Epithelial cell of proximal tubule (primary cell): ENCODE measurements around the gene TRAPPC6A. TPM values are rescaled to one million over a fixed set of nuclear protein-coding genes. Genes with fewer than 3 reads are reported as not detected.

Experiments
- DNase-seq: peaks from one replicate; pipeline ENCODE4 v3.0.0-alpha.2; 2011; ENCODE audit warnings: low read depth
- H3K4me3 ChIP-seq: 2 replicates; pipeline ENCODE4 v1.5.1; 2011; ENCODE audit warnings: low read depth, mild to moderate bottlenecking, low read length
- CTCF ChIP-seq: conservative IDR thresholded peaks from 2 replicates; pipeline ENCODE4 v1.5.1; 2012; ENCODE audit warnings: low read depth, mild to moderate bottlenecking, low read length
- total RNA-seq: library from RNA; depleted of rRNA; stranded (reverse); fragments of >200 nt; gene quantifications from 2 replicates; pipeline ENCODE4 v1.2.3, GENCODE V29; 2015

The TRAPPC6A gene
- total RNA-seq, 1 donor from 2014 or later: 16.5 TPM

- DNase-seq: no peak
- H3K4me3 ChIP-seq: no peak overlapping the region
- TF ChIP-seq CTCF: no peak
Measured at GRCh38 chr19:45117167-45117594, 60.9 kb downstream of the TRAPPC6A start.

- no peak for TF ChIP-seq CTCF
- DNase-seq: no peak
- H3K4me3 ChIP-seq: no peak overlapping the region
Measured at GRCh38 chr19:45115809-45116615, 62.0 kb downstream of the TRAPPC6A start.

GRCh38 chr19:45114116-45114515, 63.9 kb downstream of the TRAPPC6A start:
- DNase-seq: no peak
- H3K4me3 ChIP-seq: no peak overlapping the region
- TF ChIP-seq CTCF: no peak

GRCh38 chr19:45113628-45114027, 64.4 kb downstream of the TRAPPC6A start:
- TF ChIP-seq CTCF: no peak
- H3K4me3 ChIP-seq: no peak overlapping the region
- DNase-seq: no peak

Other genes starting within 250 kb of the TRAPPC6A start
- not detected in 2 replicates for gene APOC4, start 236.0 kb downstream of the TRAPPC6A start, total RNA-seq
- gene APOC2, start 232.2 kb downstream of the TRAPPC6A start, total RNA-seq: not detected in 2 replicates
- gene CLPTM1, start 222.9 kb downstream of the TRAPPC6A start, total RNA-seq: 39.6 and 56.3 TPM in 2 replicates
- gene RELB, start 176.8 kb downstream of the TRAPPC6A start, total RNA-seq: 28.3 and 40.2 TPM in 2 replicates
- gene CLASRP, start 139.2 kb downstream of the TRAPPC6A start, total RNA-seq: 38.8 and 58.1 TPM in 2 replicates
- 1.7 and 3.0 TPM in 2 replicates for gene ZNF296, start 101.8 kb downstream of the TRAPPC6A start, total RNA-seq
- 38.2 and 58.2 TPM in 2 replicates for gene GEMIN7, start 99.0 kb downstream of the TRAPPC6A start, total RNA-seq
- 42.5 and 64.0 TPM in 2 replicates for gene PPP1R37, start 85.1 kb downstream of the TRAPPC6A start, total RNA-seq
- 0.29 TPM in 1 of 2 replicates, not detected in the other for gene NKPD1, start 17.3 kb downstream of the TRAPPC6A start, total RNA-seq
- gene BLOC1S3, start 547 bp upstream of the TRAPPC6A start, total RNA-seq: 5.4 and 11.5 TPM in 2 replicates
- gene EXOC3L2, start 67.2 kb upstream of the TRAPPC6A start, total RNA-seq: 0.12 TPM in 1 of 2 replicates, not detected in the other
- gene MARK4, start 73.0 kb upstream of the TRAPPC6A start, total RNA-seq: 12.6 and 15.0 TPM in 2 replicates
- gene CKM, start 144.6 kb upstream of the TRAPPC6A start, total RNA-seq: not detected in 2 replicates
- gene KLC3, start 162.5 kb upstream of the TRAPPC6A start, total RNA-seq: 4.0 and 7.8 TPM in 2 replicates
- 32.2 and 34.8 TPM in 2 replicates for gene ERCC2, start 192.3 kb upstream of the TRAPPC6A start, total RNA-seq
- 15.2 and 16.8 TPM in 2 replicates for gene PPP1R13L, start 226.8 kb upstream of the TRAPPC6A start, total RNA-seq
- gene POLR1G, start 228.4 kb upstream of the TRAPPC6A start, total RNA-seq: 14.5 and 30.7 TPM in 2 replicates
- gene ERCC1, start 245.7 kb upstream of the TRAPPC6A start, total RNA-seq: 66.6 and 71.6 TPM in 2 replicates